IMR-90 (cell line): ENCODE data around the gene POFUT1. TPM values are rescaled to one million over a fixed set of nuclear protein-coding genes. Genes with fewer than 3 reads are reported as not detected.
"Not testable (repeated sequence)": the region's sequence is repeated elsewhere in the genome, so short reads cannot be mapped to it uniquely, and the experiment has no call there.

Experiments
- ATAC-seq: fragments of 200-7000 bp; cut with Tn5 transposase; 2 replicates; pipeline ENCODE4 v1.9.1; 2020; ENCODE audit warnings: low read depth, mild to moderate bottlenecking, moderate library complexity
- BruUV-seq: library from RNA; stranded (reverse); fragments of 400-500 nt; replicated peaks from 2 replicates; lab custom pipeline; 2021; lab: Mats Ljungman, UMichigan
- CTCF ChIA-PET: fragments of 300-600 bp; formaldehyde crosslinking; extraction: SDS; loops from one replicate; lab custom pipeline; 2021; ENCODE audit warnings: antibody characterized with exemption; lab: Yijun Ruan, JAX
- POLR2A ChIA-PET: fragments of 300-600 bp; sonication (Branson Sonifier 250); formaldehyde crosslinking; loops from one replicate; lab custom pipeline; 2022; ENCODE audit warnings: antibody characterized with exemption; ENCODE audit not compliant: unreplicated experiment; lab: Charles Lee
- DNase-seq: peaks from one replicate; pipeline ENCODE4 v3.0.0; 2013
- H2AFZ ChIP-seq: replicated peaks from 2 replicates; pipeline ENCODE3; 2013; ENCODE audit warnings: low read length, mild to moderate bottlenecking; ENCODE audit not compliant: poor library complexity
- H2AK5ac ChIP-seq: 2 replicates; pipeline ENCODE4 v1.6.1; 2013; ENCODE audit warnings: low read depth, low read length, inconsistent platforms
- H2AK9ac ChIP-seq: replicated peaks from 2 replicates; pipeline ENCODE3; 2013; ENCODE audit warnings: mild to moderate bottlenecking, low read depth, low read length, moderate library complexity; ENCODE audit not compliant: poor library complexity
- H2BK120ac ChIP-seq: 2 replicates; pipeline ENCODE4 v1.6.1; 2013; ENCODE audit warnings: low read depth, low read length, inconsistent platforms
- H2BK15ac ChIP-seq: 3 replicates; pipeline ENCODE4 v1.6.1; 2013; ENCODE audit warnings: low read depth, low read length, inconsistent platforms
- H2BK20ac ChIP-seq: 2 replicates; pipeline ENCODE4 v1.6.1; 2013; ENCODE audit warnings: low read depth, mild to moderate bottlenecking, inconsistent platforms, low read length, moderate library complexity
- H2BK5ac ChIP-seq: 2 replicates; pipeline ENCODE4 v1.6.1; 2013; ENCODE audit warnings: mild to moderate bottlenecking, low read depth, low read length, inconsistent platforms; ENCODE audit not compliant: poor library complexity, severe bottlenecking
- H3K14ac ChIP-seq: replicated peaks from 2 replicates; pipeline ENCODE4 v1.6.1; 2013; ENCODE audit warnings: low read depth, low read length, inconsistent platforms
- H3K18ac ChIP-seq: 2 replicates; pipeline ENCODE4 v1.6.1; 2013; ENCODE audit warnings: low read depth, low read length, control low read depth
- H3K23ac ChIP-seq: 2 replicates; pipeline ENCODE4 v1.6.1; 2013; ENCODE audit warnings: low read depth, low read length, inconsistent platforms
- H3K27ac ChIP-seq: 2 replicates; pipeline ENCODE4 v1.5.1; 2013; ENCODE audit warnings: mild to moderate bottlenecking, control low read depth, low read length; ENCODE audit not compliant: insufficient read depth
- H3K27me3 ChIP-seq: 2 replicates; pipeline ENCODE4 v1.6.1; 2013; ENCODE audit warnings: low read length; ENCODE audit not compliant: control insufficient read depth, insufficient read depth
- H3K36me3 ChIP-seq: 2 replicates; pipeline ENCODE4 v1.6.1; 2013; ENCODE audit warnings: low read length, mixed read lengths; ENCODE audit not compliant: control insufficient read depth, insufficient read depth
- H3K4ac ChIP-seq: 2 replicates; pipeline ENCODE4 v1.6.1; 2013; ENCODE audit warnings: low read depth, low read length, inconsistent platforms
- H3K4me1 ChIP-seq: 2 replicates; pipeline ENCODE4 v1.6.1; 2013; ENCODE audit warnings: low read length, mixed read lengths; ENCODE audit not compliant: control insufficient read depth, insufficient read depth
- H3K4me2 ChIP-seq: 2 replicates; pipeline ENCODE4 v1.6.1; 2013; ENCODE audit warnings: low read depth, mild to moderate bottlenecking, control low read depth, low read length, moderate library complexity
- H3K4me3 ChIP-seq: 2 replicates; pipeline ENCODE4 v1.5.1; 2013; ENCODE audit warnings: low read depth, mild to moderate bottlenecking, control low read depth, low read length, moderate library complexity; ENCODE audit not compliant: insufficient read depth
- H3K56ac ChIP-seq: 2 replicates; pipeline ENCODE4 v1.6.1; 2013; ENCODE audit warnings: low read length, inconsistent platforms; ENCODE audit not compliant: insufficient read depth; ENCODE audit errors: extremely low read depth
- H3K79me1 ChIP-seq, 2 experiments: 2 replicates each; pipeline ENCODE4 v1.6.1; 2013; ENCODE audit warnings: low read length in 2 of 2, inconsistent platforms in 1 of 2, low read depth in 1 of 2
- H3K9ac ChIP-seq: 2 replicates; pipeline ENCODE4 v1.6.1; 2013; ENCODE audit warnings: low read depth, low read length, control low read depth
- H3K9me1 ChIP-seq: 2 replicates; pipeline ENCODE4 v1.6.1; 2013; ENCODE audit warnings: low read length, inconsistent platforms; ENCODE audit not compliant: insufficient read depth
- H3K9me3 ChIP-seq: 2 replicates; pipeline ENCODE4 v1.6.1; 2013; ENCODE audit warnings: low read length; ENCODE audit not compliant: control insufficient read depth, insufficient read depth
- H4K20me1 ChIP-seq: 2 replicates; pipeline ENCODE4 v1.6.1; 2013; ENCODE audit warnings: low read length, inconsistent platforms; ENCODE audit not compliant: insufficient read depth
- H4K5ac ChIP-seq: 2 replicates; pipeline ENCODE4 v1.6.1; 2013; ENCODE audit warnings: mild to moderate bottlenecking, low read depth, low read length, control low read depth
- H4K8ac ChIP-seq, 2 experiments: 2 replicates each; pipeline ENCODE4 v1.6.1; 2013; ENCODE audit warnings: low read depth in 2 of 2, low read length in 2 of 2, control low read depth in 1 of 2, inconsistent platforms in 1 of 2
- H4K91ac ChIP-seq: 2 replicates; pipeline ENCODE4 v1.6.1; 2013; ENCODE audit warnings: low read depth, low read length, inconsistent platforms; ENCODE audit not compliant: insufficient read depth
- BHLHE40 ChIP-seq: fragments of 150-350 bp; IDR thresholded peaks from 2 replicates; pipeline ENCODE4 v1.6.1; 2016; ENCODE audit warnings: mild to moderate bottlenecking, low read depth, low read length
- CEBPB ChIP-seq: IDR thresholded peaks from 2 replicates; pipeline ENCODE4 v1.6.1; 2012; ENCODE audit warnings: low read depth, low read length, improper control_type of control experiment
- CHD1 ChIP-seq: IDR thresholded peaks from 2 replicates; pipeline ENCODE4 v1.6.1; 2012; ENCODE audit warnings: low read depth, low read length, improper control_type of control experiment
- MXI1 ChIP-seq: IDR thresholded peaks from 2 replicates; pipeline ENCODE4 v1.6.1; 2012; ENCODE audit warnings: low read depth, mild to moderate bottlenecking, low read length, moderate library complexity, borderline replicate concordance
- RFX5 ChIP-seq: IDR thresholded peaks from 2 replicates; pipeline ENCODE4 v1.8.0; 2012; ENCODE audit warnings: low read depth, mild to moderate bottlenecking, low read length, moderate library complexity
- WGBS, 2 experiments: methylation state at CpG; one replicate each; pipeline versions ENCODE4 v1.1.5 to v1.1.7; 2013; ENCODE audit warnings: missing lambda C conversion rate in 2 of 2; ENCODE audit not compliant: insufficient read length in 1 of 2; ENCODE audit errors: extremely low coverage in 2 of 2; 5-methylcytosine and 5-hydroxymethylcytosine counted together
- dilution Hi-C: fragments of 300-500 bp; cut with HindIII; formaldehyde crosslinking; loops from one replicate; pipeline ENCODE4 v1.14.3; 2018; ENCODE audit warnings: low sequenced_read_pairs; ENCODE audit not compliant: unreplicated experiment
- in situ Hi-C: fragments of 300-500 bp; cut with MboI; formaldehyde crosslinking; loops from 3 replicates; pipeline ENCODE4 v1.14.3; 2019; ENCODE audit warnings: low sequenced_read_pairs, inconsistent platforms, mixed read lengths
- intact Hi-C: fragments of 100-400 bp; cut with micrococcal nuclease; formaldehyde crosslinking; loops from 2 replicates; pipeline ENCODE4 v1.10.0; 2022
- polyA plus RNA-seq, 3 experiments: library from polyadenylated mRNA; depleted of rRNA; stranded (reverse); fragments of >200 nt; gene quantifications; 2 replicates each; pipeline ENCODE4 v1.2.3, GENCODE V29; 2012; ENCODE audit warnings: low replicate concordance in 1 of 3
- total RNA-seq: library from RNA; depleted of rRNA; stranded (reverse); fragments of >200 nt; gene quantifications from 2 replicates; pipeline ENCODE4 v1.2.3, GENCODE V29; 2012
- TF ChIP-seq, protein P1 (sequence below): fragments of 150-350 bp; IDR thresholded peaks from 2 replicates; pipeline ENCODE4 v1.6.1; 2016; ENCODE audit warnings: low read depth, mild to moderate bottlenecking, low read length, moderate library complexity, borderline replicate concordance

Gene POFUT1
- total and polyA plus RNA-seq, 2 of the 4 experiments (the other 2 are of a cell fraction), result 25.5 to 41.1 TPM

DNA sequence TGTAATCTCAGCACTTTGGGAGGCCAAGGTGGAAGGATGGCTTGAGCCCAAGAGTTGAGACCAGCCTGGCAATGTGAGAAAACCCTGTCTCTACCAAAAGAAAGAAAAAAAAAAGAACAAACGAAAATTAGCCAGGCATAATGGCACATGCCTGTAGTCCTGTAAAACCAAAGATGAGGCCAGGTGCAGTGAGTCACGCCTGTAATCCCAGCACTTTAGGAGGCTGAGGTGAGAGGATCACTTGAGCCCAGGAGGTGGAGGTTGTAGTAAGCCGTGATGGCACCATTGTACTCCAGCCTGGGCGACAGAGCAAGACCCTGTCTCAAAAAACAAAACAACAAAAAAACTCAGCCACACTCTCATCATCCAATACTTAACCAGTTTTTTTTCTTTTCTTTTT lies 37.3 kb downstream of the POFUT1 start:
- Histone ChIP-seq H4K20me1 (no peaks in the 10 kb centered on the region), H3K79me1 (no peaks in the 10 kb centered on the region), H3K4ac (no peak overlapping the region), H2AFZ (no peak overlapping the region), H3K14ac (no peak overlapping the region), H2BK15ac (no peak overlapping the region), H2BK20ac (no peak overlapping the region), H3K56ac (no peak overlapping the region), H4K91ac (no peak overlapping the region), H2BK120ac (no peak overlapping the region), H3K4me1 (peaks cover 5% of the 10 kb centered on the region; the same call in 1 of the 2 replicates), H4K8ac (no peak overlapping the region), H4K5ac (no peak overlapping the region), H3K4me2 (no peak overlapping the region), H3K9me1 (no peaks in the 10 kb centered on the region), H3K23ac (no peak overlapping the region), H2BK5ac (no peak overlapping the region), H3K9me3 (no peaks in the 10 kb centered on the region), H3K18ac (no peak overlapping the region), H3K9ac (no peak overlapping the region), H3K36me3 (no peaks in the 10 kb centered on the region), H3K4me3 (no peak overlapping the region), H2AK5ac (no peak overlapping the region), H3K27me3 (no peaks in the 10 kb centered on the region), H3K27ac (no peak overlapping the region), H2AK9ac (no peak overlapping the region)
- dilution Hi-C loops (no loop called here), intact Hi-C loops (no loop called here), in situ Hi-C loops (no loop called here)
- ChIA-PET CTCF (no interaction called here), POLR2A (no interaction called here)
- DNase-seq (no peak), ATAC-seq (no peak)
- TF ChIP-seq CEBPB (no peak), MXI1 (no peak), BHLHE40 (no peak), CHD1 (no peak), RFX5 (no peak)
- TF ChIP-seq, protein P1, sequence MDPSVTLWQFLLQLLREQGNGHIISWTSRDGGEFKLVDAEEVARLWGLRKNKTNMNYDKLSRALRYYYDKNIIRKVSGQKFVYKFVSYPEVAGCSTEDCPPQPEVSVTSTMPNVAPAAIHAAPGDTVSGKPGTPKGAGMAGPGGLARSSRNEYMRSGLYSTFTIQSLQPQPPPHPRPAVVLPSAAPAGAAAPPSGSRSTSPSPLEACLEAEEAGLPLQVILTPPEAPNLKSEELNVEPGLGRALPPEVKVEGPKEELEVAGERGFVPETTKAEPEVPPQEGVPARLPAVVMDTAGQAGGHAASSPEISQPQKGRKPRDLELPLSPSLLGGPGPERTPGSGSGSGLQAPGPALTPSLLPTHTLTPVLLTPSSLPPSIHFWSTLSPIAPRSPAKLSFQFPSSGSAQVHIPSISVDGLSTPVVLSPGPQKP, result no peak
- no TSS peak for BruUV-seq
- WGBS, 2 experiments, result no CpG with 5 or more reads among the region's 4 CpGs

- POLR2A ChIA-PET, dilution Hi-C loops, H3K56ac ChIP-seq: not testable (repeated sequence)
These were observed 38.5 kb downstream of the POFUT1 start for GRCh38 chr20:32246208-32246607.

More at GRCh38 chr20:32246208-32246607, 38.5 kb downstream of the POFUT1 start:
- BruUV-seq, H3K18ac ChIP-seq, in situ Hi-C loops, H3K27ac ChIP-seq, H4K8ac ChIP-seq, ATAC-seq, H2AK5ac ChIP-seq, H2BK5ac ChIP-seq, H4K5ac ChIP-seq, H3K4me1 ChIP-seq, H3K4ac ChIP-seq, H2AFZ ChIP-seq, H3K23ac ChIP-seq, H4K20me1 ChIP-seq, H2AK9ac ChIP-seq, DNase-seq, H2BK20ac ChIP-seq, H4K91ac ChIP-seq, intact Hi-C loops, H2BK15ac ChIP-seq, H2BK120ac ChIP-seq, H3K36me3 ChIP-seq, H3K4me2 ChIP-seq, H3K9me3 ChIP-seq, H3K14ac ChIP-seq, H3K4me3 ChIP-seq, H3K9me1 ChIP-seq, H3K79me1 ChIP-seq, H3K27me3 ChIP-seq, H3K9ac ChIP-seq: not testable (repeated sequence)
- CTCF ChIA-PET, result interaction anchor here (0.7 kb wide), 1 partner anchor 47 kb away, joined by 3 read pairs; no protein-coding TSS in a partner anchor
- no CpG with 5 or more reads among the region's 5 CpGs for WGBS, 2 experiments
